ENCODE data around the gene SH3RF3. TPM values are rescaled to one million over a fixed set of nuclear protein-coding genes. Genes with fewer than 3 reads are reported as not detected.

The SH3RF3 gene
- polyA plus RNA-seq, 1 donor (not counting 4 experiments of a cell fraction or from before 2014, with no cell fraction given), result 0.08 TPM

- dilution Hi-C loops (cut with MboI; ENCODE audit: extremely low pct_ligation_motif_present, low sequenced_read_pairs), result no loop called here
- no peak for FAIRE-seq
Observed at GRCh38 chr2:109105113-109105512, 23.9 kb upstream of the SH3RF3 start.

DNA sequence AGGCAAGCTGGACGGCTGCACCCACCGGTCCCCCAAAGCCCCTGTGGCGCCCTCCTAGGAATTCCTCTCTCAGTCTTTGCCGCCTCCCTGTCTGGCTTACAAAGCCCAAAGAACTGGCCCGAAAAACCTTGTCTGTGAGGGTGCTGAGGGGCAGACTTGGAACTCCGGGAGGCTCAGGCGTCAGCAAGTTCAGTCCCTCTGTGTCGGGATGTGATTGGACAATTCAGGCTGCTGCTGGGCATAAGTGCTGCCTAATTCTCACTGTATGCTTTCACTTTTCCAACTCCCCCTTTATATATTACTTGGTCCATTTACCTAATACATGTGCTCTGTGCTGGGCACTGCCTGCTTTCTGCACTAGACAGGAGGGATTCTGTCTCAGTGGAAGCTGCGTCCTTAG lies 20.3 kb upstream of the SH3RF3 start:
- Histone ChIP-seq H3K27me3 (ENCODE audit: control insufficient read depth, extremely low read depth, insufficient read depth, low read length) (no peaks in the 10 kb centered on the region), H3K27ac (ENCODE audit: control insufficient read depth, insufficient read depth, low read length) (no peak overlapping the region), H3K4me3 (ENCODE audit: control insufficient read depth in 2 of 3, extremely low read depth in 1 of 3, insufficient read depth in 2 of 3, low read depth in 1 of 3, low read length in 3 of 3) (no peak overlapping the region), H4K20me1 (ENCODE audit: control insufficient read depth, extremely low read depth, insufficient read depth, low read length) (no peaks in the 10 kb centered on the region), H3K9me3 (ENCODE audit: control insufficient read depth, low read depth, low read length) (no peaks in the 10 kb centered on the region), H2AFZ (ENCODE audit: control insufficient read depth, low read length) (peak overlapping the region; percentile 34), H3K4me1 (ENCODE audit: control insufficient read depth, extremely low read depth, insufficient read depth, low read length) (peaks cover 8% of the 10 kb centered on the region), H3K9ac (ENCODE audit: control insufficient read depth, extremely low read depth, insufficient read depth, low read length) (no peak overlapping the region), H3K36me3 (ENCODE audit: control insufficient read depth in 2 of 2, extremely low read depth in 1 of 2, insufficient read depth in 2 of 2, low read length in 2 of 2) (no peaks in the 10 kb centered on the region), H3K9me1 (ENCODE audit: control insufficient read depth, extremely low read depth, insufficient read depth, low read length) (no peaks in the 10 kb centered on the region), H3K79me2 (ENCODE audit: control insufficient read depth, insufficient read depth, low read length) (no peaks in the 10 kb centered on the region), H3K4me2 (ENCODE audit: control insufficient read depth, extremely low read depth, insufficient read depth, low read depth, low read length) (peak overlapping the region; percentile 25)
- no peak for DNase-seq (ENCODE audit: low read depth, low spot score)
- FAIRE-seq, result no peak
- TF ChIP-seq EZH2 (IDR thresholded peaks at IDR 0.05; ENCODE audit: low read length), result no peak
- TF ChIP-seq, protein P1, sequence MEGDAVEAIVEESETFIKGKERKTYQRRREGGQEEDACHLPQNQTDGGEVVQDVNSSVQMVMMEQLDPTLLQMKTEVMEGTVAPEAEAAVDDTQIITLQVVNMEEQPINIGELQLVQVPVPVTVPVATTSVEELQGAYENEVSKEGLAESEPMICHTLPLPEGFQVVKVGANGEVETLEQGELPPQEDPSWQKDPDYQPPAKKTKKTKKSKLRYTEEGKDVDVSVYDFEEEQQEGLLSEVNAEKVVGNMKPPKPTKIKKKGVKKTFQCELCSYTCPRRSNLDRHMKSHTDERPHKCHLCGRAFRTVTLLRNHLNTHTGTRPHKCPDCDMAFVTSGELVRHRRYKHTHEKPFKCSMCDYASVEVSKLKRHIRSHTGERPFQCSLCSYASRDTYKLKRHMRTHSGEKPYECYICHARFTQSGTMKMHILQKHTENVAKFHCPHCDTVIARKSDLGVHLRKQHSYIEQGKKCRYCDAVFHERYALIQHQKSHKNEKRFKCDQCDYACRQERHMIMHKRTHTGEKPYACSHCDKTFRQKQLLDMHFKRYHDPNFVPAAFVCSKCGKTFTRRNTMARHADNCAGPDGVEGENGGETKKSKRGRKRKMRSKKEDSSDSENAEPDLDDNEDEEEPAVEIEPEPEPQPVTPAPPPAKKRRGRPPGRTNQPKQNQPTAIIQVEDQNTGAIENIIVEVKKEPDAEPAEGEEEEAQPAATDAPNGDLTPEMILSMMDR (optimal IDR thresholded peaks at IDR 0.05 in 1 of 3, IDR thresholded peaks at IDR 0.05 in 1 of 3, conservative IDR thresholded peaks at IDR 0.05 in 1 of 3; ENCODE audit: extremely low read depth in 1 of 3, insufficient read depth in 2 of 3, low read length in 3 of 3), result no peak
- dilution Hi-C loops (cut with MboI; ENCODE audit: extremely low pct_ligation_motif_present, low sequenced_read_pairs), result no loop called here

More at GRCh38 chr2:109105113-109105512, 23.9 kb upstream of the SH3RF3 start:
- DNase-seq (ENCODE audit: low read depth, low spot score), result no peak
- Histone ChIP-seq H3K79me2 (ENCODE audit: control insufficient read depth, insufficient read depth, low read length) (no peaks in the 10 kb centered on the region), H3K9me1 (ENCODE audit: control insufficient read depth, extremely low read depth, insufficient read depth, low read length) (no peaks in the 10 kb centered on the region), H3K27me3 (ENCODE audit: control insufficient read depth, extremely low read depth, insufficient read depth, low read length) (no peaks in the 10 kb centered on the region), H3K36me3 (ENCODE audit: control insufficient read depth in 2 of 2, extremely low read depth in 1 of 2, insufficient read depth in 2 of 2, low read length in 2 of 2) (no peaks in the 10 kb centered on the region), H2AFZ (ENCODE audit: control insufficient read depth, low read length) (no peak overlapping the region), H3K9ac (ENCODE audit: control insufficient read depth, extremely low read depth, insufficient read depth, low read length) (no peak overlapping the region), H3K4me1 (ENCODE audit: control insufficient read depth, extremely low read depth, insufficient read depth, low read length) (peaks cover 8% of the 10 kb centered on the region), H4K20me1 (ENCODE audit: control insufficient read depth, extremely low read depth, insufficient read depth, low read length) (no peaks in the 10 kb centered on the region), H3K9me3 (ENCODE audit: control insufficient read depth, low read depth, low read length) (no peaks in the 10 kb centered on the region), H3K27ac (ENCODE audit: control insufficient read depth, insufficient read depth, low read length) (no peak overlapping the region), H3K4me2 (ENCODE audit: control insufficient read depth, extremely low read depth, insufficient read depth, low read depth, low read length) (no peak overlapping the region), H3K4me3 (ENCODE audit: control insufficient read depth in 2 of 3, extremely low read depth in 1 of 3, insufficient read depth in 2 of 3, low read depth in 1 of 3, low read length in 3 of 3) (no peak overlapping the region)
- TF ChIP-seq, protein P1 (optimal IDR thresholded peaks at IDR 0.05 in 1 of 3, IDR thresholded peaks at IDR 0.05 in 1 of 3, conservative IDR thresholded peaks at IDR 0.05 in 1 of 3; ENCODE audit: extremely low read depth in 1 of 3, insufficient read depth in 2 of 3, low read length in 3 of 3), result no peak

All from keratinocyte (primary cell).